Large intestine (tissue), 3 donors: ENCODE measurements around the gene HIGD1A. TPM values are rescaled to one million over a fixed set of nuclear protein-coding genes. Genes with fewer than 3 reads are reported as not detected.
A peak's percentile ranks its signal among the peaks of the same experiment; 100 is the strongest.

Source experiments
- DNase-seq, 2 donors: peaks; one replicate each; pipeline versions ENCODE4 v3.0.0 to v3.0.0-alpha.2; 2013
- H3K27ac ChIP-seq: one replicate; pipeline ENCODE4 v1.5.1; 2013; ENCODE audit warnings: low read length
- H3K27me3 ChIP-seq: 2 replicates; pipeline ENCODE4 v1.6.1; 2013; ENCODE audit warnings: low read length; ENCODE audit not compliant: control insufficient read depth, insufficient read depth
- H3K36me3 ChIP-seq: 2 replicates; pipeline ENCODE4 v1.6.1; 2013; ENCODE audit warnings: low read length; ENCODE audit not compliant: control insufficient read depth, insufficient read depth
- H3K4me1 ChIP-seq: one replicate; pipeline ENCODE4 v1.6.1; 2013; ENCODE audit warnings: low read length; ENCODE audit not compliant: control insufficient read depth, insufficient read depth
- H3K4me3 ChIP-seq: one replicate; pipeline ENCODE4 v1.5.1; 2013; ENCODE audit warnings: low read length
- H3K9me3 ChIP-seq: one replicate; pipeline ENCODE4 v1.6.1; 2013; ENCODE audit warnings: mild to moderate bottlenecking, low read depth, low read length, moderate library complexity; ENCODE audit not compliant: control insufficient read depth
- WGBS: methylation state at CpG from one replicate; pipeline ENCODE4 v1.1.5; 2013; ENCODE audit warnings: low lambda C conversion rate; ENCODE audit not compliant: insufficient coverage; 5-methylcytosine and 5-hydroxymethylcytosine counted together
- polyA plus RNA-seq: library from polyadenylated mRNA; unstranded; fragments of 120-200 nt; gene quantifications from one replicate; pipeline ENCODE4 v1.2.1, GENCODE V29; 2013

The HIGD1A gene
- polyA plus RNA-seq, 1 donor, result 119 TPM

DNA sequence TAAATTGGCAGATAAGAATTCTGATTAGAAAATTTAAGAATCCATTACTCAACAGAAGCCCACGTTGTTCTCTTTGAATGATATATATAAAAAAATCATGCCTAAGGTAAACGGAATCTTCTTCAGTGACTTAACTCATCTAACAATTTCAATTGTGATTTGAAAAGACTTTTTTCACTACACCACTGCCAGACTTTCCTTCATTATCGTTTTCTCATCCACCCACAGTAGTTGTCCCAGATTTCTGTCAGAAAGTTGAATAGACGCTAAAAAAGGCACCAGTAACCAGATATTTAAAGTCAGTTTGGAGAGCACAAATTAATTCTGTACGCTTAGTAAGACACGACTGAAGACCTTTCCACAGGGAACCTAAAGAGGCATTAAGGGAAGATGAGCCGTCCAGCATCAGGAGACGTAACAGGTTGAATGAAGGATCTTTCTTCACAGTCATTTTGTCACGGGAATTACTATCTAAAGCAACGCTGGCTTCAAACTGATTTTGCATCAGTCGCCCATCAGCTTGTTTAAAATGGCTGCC is 1.3 kb downstream of the HIGD1A start:
- Histone ChIP-seq H3K9me3 (no peaks in the 10 kb centered on the region), H3K4me1 (peaks cover 12% of the 10 kb centered on the region), H3K36me3 (no peaks in the 10 kb centered on the region), H3K4me3 (peak overlapping the region; percentile 98), H3K27ac (peak overlapping the region; percentile 100), H3K27me3 (no peaks in the 10 kb centered on the region)
- DNase-seq, result no peak
- WGBS, result 30% methylated on average over 2 of the region's 11 CpGs

DNA sequence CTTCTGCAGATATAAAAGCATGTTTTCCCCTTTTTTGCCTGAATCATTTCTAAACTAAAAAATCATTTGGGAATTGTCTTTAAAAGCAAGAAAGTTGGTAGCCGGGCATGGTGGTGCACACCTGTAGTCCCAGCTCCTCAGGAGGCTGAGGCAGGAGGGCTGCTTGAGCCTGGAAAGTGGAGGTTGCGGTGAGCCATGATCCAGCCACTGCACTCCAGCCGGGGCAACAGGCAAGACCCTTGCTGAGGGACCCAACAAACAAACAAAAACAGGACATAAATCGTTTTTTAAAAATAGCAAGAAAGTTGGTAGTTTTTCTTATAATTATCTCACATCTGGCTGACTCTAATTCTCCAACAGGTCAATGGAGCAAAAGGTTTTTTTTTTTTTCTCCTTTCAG is 2.5 kb downstream of the HIGD1A start:
- no peak overlapping the region for H3K4me3 ChIP-seq
- H3K4me1 ChIP-seq, result peaks cover 12% of the 10 kb centered on the region
- no peaks in the 10 kb centered on the region for H3K9me3 ChIP-seq

DNA sequence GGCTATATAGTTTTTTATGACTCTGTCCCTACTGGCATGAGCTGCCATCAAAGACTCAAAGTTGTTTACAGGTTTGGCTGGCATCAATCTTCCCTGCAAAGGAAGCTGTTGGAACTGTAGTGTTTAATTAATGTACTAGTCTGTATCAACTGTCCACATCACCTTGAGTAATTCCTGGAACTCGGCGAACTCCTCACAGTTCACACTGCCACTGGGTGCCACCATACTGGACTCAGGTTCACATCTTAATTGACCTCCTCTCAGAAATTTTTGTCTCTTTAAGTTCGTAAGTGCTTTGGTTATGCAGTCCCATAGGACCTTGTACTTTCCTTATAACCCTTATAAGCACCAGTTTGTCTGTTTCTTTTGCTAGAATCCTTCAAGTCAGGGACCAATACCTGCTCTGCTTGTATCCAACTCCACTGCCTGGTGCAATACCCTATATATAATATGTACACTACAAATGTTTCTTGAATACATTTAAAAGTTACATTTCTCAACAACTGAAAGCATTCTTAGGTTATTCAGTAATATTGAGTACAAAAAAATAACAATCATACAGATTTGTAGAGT is 3.2 kb downstream of the HIGD1A start:
- Histone ChIP-seq H3K27ac (no peak overlapping the region), H3K4me1 (peaks cover 12% of the 10 kb centered on the region), H3K4me3 (no peak overlapping the region), H3K36me3 (no peaks in the 10 kb centered on the region), H3K9me3 (no peaks in the 10 kb centered on the region), H3K27me3 (no peaks in the 10 kb centered on the region)
- WGBS, result no CpG with 5 or more reads among the region's 3 CpGs
- peak in 1 of 2 donors; percentile 17 for DNase-seq

More for the DNA sequence above, 2.5 kb downstream of the HIGD1A start:
- DNase-seq, result no peak
- Histone ChIP-seq H3K27ac (no peak overlapping the region), H3K27me3 (no peaks in the 10 kb centered on the region), H3K36me3 (no peaks in the 10 kb centered on the region)
- WGBS, result 89% methylated on average over 1 of the region's 4 CpGs

GRCh38 chr3:42800251-42800650 is 4.0 kb downstream of the HIGD1A start:
- Histone ChIP-seq H3K27me3 (no peaks in the 10 kb centered on the region), H3K27ac (no peak overlapping the region), H3K9me3 (no peaks in the 10 kb centered on the region), H3K36me3 (no peaks in the 10 kb centered on the region), H3K4me1 (peaks cover 12% of the 10 kb centered on the region), H3K4me3 (no peak overlapping the region)
- DNase-seq, result no peak
- no CpG with 5 or more reads among the region's 2 CpGs for WGBS

DNA sequence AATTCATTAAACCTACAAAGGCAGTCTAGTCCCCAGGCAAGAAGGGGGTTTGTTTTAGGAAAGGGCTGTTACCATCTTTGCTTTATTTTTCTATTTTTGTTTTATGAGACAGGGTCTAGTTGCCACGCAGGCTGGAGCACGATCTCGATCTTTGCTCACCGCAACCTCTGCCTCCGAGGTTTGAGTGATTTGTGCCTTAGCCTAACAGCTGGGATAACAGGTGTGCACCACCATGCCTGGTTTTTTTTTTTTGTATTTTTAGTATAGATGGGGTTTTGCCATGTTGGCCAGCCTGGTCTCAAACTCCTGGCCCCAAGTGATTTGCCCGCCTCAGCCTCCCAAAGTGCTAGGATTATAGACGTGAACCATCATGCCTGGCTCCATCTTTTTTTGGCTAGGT is 4.9 kb downstream of the HIGD1A start:
- no peaks in the 10 kb centered on the region for H3K36me3 ChIP-seq
- no peaks in the 10 kb centered on the region for H3K9me3 ChIP-seq
- H3K4me3 ChIP-seq, result no peak overlapping the region
- no peak overlapping the region for H3K27ac ChIP-seq
- no CpG with 5 or more reads among the region's 7 CpGs for WGBS
- H3K27me3 ChIP-seq, result no peaks in the 10 kb centered on the region
- DNase-seq, result no peak
- H3K4me1 ChIP-seq, result peaks cover 12% of the 10 kb centered on the region

GRCh38 chr3:42796332-42796885 is 7.9 kb downstream of the HIGD1A start:
- no peak for DNase-seq
- H3K27ac ChIP-seq, result no peak overlapping the region
- H3K27me3 ChIP-seq, result no peaks in the 10 kb centered on the region
- no peaks in the 10 kb centered on the region for H3K4me1 ChIP-seq
- no peaks in the 10 kb centered on the region for H3K9me3 ChIP-seq
- peaks cover 12% of the 10 kb centered on the region for H3K36me3 ChIP-seq
- 100% methylated on average over 1 of the region's 5 CpGs for WGBS
- H3K4me3 ChIP-seq, result no peak overlapping the region

- peaks cover 12% of the 10 kb centered on the region for H3K36me3 ChIP-seq
- H3K27ac ChIP-seq, result no peak overlapping the region
- no peak overlapping the region for H3K4me3 ChIP-seq
- 83% methylated on average over 1 of the region's 2 CpGs for WGBS
- no peaks in the 10 kb centered on the region for H3K4me1 ChIP-seq
- DNase-seq, result no peak
- H3K9me3 ChIP-seq, result no peaks in the 10 kb centered on the region
- H3K27me3 ChIP-seq, result no peaks in the 10 kb centered on the region
Measured at GRCh38 chr3:42795621-42796181, 8.6 kb downstream of the HIGD1A start.

DNA sequence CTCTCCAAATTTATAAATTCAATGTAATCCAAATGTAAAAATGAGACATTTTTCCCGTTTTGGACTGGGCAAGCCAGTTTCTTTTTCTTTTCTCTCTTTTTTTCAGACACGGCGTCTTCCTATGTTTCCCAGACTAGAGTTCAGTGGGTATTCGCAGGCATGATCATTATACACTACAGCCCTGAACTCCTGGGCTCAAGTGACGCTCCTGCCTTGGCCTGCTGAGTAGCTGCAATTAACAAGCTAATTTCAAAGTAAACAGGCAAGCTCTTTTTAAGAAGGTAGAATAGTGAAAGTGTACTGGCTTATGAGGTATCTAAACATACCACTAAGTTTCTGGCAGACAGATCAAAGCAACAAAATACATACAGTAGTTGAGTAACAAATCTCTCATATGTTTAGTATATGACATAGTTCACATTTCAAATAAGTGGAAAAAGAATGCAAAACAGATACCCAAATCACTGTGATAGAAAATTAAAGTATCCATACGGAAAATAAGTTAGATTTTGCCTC is 13.5 kb downstream of the HIGD1A start:
- Histone ChIP-seq H3K36me3 (peaks cover 20% of the 10 kb centered on the region), H3K27ac (no peak overlapping the region), H3K27me3 (no peaks in the 10 kb centered on the region), H3K9me3 (no peaks in the 10 kb centered on the region), H3K4me3 (no peak overlapping the region), H3K4me1 (no peaks in the 10 kb centered on the region)
- WGBS, result 93% methylated on average over 4 of the region's 6 CpGs
- no peak for DNase-seq

DNA sequence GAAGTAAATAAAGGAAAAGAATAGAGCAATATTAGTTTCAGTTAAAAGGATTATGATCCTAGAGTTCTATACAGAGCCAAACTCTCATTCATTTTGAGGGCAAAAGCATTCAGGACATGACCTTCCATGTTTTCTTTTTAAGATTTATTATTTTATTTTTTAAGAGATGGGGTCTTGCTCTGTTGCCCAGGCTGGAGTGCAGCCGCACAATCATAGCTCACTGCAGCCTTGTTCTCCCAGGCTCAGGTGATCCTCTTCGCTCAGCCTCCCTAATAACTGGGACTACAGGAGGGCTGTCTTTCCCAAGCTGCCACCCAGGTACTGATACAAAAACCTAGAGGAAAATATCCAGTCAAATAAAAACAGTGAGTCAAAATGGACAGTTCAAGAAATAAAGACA is 17.7 kb downstream of the HIGD1A start:
- Histone ChIP-seq H3K27ac (no peak overlapping the region), H3K9me3 (no peaks in the 10 kb centered on the region), H3K4me1 (no peaks in the 10 kb centered on the region), H3K4me3 (no peak overlapping the region), H3K36me3 (peaks cover 19% of the 10 kb centered on the region), H3K27me3 (no peaks in the 10 kb centered on the region)
- WGBS, result no CpG with 5 or more reads among the region's 2 CpGs
- no peak for DNase-seq

GRCh38 chr3:42786212-42786611 is 18.1 kb downstream of the HIGD1A start:
- Histone ChIP-seq H3K27ac (no peak overlapping the region), H3K27me3 (no peaks in the 10 kb centered on the region), H3K4me3 (no peak overlapping the region), H3K4me1 (no peaks in the 10 kb centered on the region), H3K9me3 (no peaks in the 10 kb centered on the region), H3K36me3 (peaks cover 19% of the 10 kb centered on the region)
- WGBS, result 50% methylated on average over 1 of the region's 1 CpG
- no peak for DNase-seq
